Fibroblast of skin of abdomen (primary cell): ENCODE data around the gene PI4KA.
"Not testable (repeated sequence)": the region's sequence is repeated elsewhere in the genome, so short reads cannot be mapped to it uniquely, and the experiment has no call there.

ENCODE experiments used
- DNase-seq: peaks from one replicate; pipeline ENCODE4 v3.0.0-alpha.2; 2013

The PI4KA gene

DNA sequence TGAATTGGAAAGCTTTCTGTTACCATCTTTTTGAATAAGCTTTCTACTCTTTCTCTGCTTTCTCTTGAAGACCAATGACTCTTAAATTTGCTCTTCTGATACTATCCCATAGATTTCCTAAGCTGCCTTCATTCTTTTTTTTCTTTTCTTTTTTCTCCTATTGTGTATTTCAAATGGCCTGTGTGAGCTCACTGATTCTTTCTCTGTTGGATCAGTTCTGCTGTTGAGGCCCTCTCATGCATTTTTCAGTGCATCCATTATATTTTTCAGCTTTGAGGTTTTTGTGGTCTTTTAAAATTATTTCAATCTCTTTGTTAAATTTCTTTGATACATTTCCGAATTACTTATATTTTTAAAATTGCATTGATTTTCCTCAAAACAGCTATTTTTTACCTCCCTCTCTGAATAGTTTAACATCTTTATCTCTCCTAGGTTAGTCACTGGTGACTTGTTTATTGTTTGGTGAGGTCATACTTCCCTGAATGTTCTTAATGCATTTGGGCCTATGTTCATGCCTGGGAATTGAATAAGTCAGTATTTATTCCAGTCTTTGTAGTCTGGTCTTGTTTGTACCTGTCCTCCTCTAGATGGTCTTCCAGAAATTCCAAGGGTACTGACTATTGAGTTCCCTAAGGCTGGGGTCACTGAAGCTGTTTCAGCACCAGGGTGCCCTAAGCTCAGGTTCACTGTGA is 195.3 kb downstream of the PI4KA start:
- no peak for DNase-seq

DNA sequence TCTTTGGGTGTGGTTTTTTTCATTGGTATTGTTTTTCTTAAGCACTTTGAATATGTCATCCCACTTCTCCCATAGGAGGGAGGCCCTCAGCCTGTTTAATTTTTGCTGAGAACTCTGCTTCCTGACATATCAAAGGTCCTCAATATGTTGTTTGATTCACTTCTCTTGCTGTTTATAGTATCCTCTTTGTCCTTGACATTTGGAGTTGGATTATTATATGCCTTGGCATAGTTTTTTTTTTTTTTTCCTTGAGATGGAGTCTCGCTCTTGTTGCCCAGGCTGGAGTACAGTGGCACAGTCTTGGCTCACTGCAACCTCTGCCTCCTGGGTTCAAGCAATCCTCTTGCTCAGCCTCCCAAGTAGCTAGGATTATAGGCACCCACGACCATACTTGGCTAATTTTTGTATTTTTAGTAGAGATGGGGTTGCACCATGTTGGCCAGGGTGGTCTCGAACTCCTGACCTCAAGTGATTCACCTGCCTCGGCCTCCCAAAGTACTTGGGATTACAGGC is 196.0 kb downstream of the PI4KA start:
- DNase-seq: not testable (repeated sequence)

DNA sequence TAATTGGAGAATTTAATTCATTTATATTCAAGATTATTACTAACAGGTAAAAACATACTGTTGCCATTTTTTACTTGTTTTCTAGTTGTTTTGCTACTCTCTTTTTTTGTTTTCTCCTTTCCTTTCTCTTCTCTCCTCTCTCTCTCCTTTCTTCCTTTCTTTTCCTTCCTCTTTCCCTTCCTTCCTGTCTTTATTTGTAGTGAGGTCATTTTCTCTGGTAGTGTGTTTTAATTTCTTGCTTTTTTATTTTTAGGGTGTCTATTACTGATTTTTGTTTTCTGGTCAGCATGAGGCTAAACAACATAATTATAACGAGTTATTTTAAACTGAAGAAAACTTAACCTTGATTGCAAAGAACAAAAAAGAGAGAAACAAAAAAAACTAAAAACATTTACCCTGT is 197.1 kb downstream of the PI4KA start:
- no peak for DNase-seq

GRCh38 chr22:20660441-20661054 is 198.1 kb downstream of the PI4KA start:
- no peak for DNase-seq

DNA sequence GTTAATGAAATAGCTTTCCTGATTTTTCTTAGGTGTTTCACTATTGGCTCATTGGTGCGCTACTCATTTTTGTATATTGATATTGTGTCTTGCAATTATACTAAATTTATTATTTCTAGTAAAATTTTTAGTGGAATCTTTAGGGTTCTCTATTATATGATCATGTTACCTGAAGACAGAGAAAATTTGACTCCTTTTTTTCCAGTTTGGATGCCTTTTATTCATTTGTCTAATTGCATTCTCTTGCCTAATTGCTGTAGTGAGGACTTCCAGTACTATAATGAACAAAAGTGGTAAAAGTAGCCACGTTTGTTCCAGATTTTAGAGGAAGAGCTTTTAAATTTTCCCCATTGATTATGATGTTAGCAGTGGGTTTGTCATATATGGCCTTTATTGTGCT is 198.7 kb downstream of the PI4KA start:
- DNase-seq: no peak

GRCh38 chr22:20659258-20659657 is 199.4 kb downstream of the PI4KA start:
- DNase-seq: no peak

- DNase-seq: no peak
Observed at GRCh38 chr22:20658433-20659222, 200.0 kb downstream of the PI4KA start.

DNA sequence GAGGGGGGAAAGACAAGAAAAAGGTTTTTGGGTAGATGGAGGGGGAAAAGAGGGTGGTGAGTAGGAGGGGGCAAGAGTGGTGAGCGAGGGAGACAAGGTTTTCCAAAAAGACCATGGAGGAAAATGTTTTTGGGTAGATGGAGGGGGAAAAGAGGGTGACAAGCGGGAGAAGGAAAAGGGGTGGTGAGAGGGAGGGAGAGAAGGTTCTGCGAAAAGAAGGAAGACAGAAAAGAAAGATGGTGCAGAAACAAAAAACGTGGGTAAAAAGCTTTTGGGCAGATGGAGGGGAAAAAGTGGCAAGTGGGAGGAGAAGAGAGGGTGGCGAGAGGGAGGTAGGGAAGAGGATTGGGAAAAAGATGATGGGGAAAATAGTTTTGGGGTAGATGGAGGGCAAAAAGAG is 200.6 kb downstream of the PI4KA start:
- DNase-seq: no peak
